GM21576 (cell line): ENCODE data around the gene KAT8.
A peak's percentile ranks its signal among the peaks of the same experiment; 100 is the strongest.

ENCODE experiments used
- ATAC-seq: cut with Tn5 transposase; IDR thresholded peaks from one replicate; pipeline ENCODE4 v1.9.1; 2021; ENCODE audit warnings: mild to moderate bottlenecking, moderate library complexity; ENCODE audit not compliant: unreplicated experiment

The KAT8 gene

GRCh38 chr16:31117384-31118222 is at the start of gene KAT8:
Gene KAT8 (plus strand): TSS chr16:31117664. CDS start chr16:31117682, 18 bp downstream.
- peak; percentile 88 for ATAC-seq

- ATAC-seq: no peak
Measured at GRCh38 chr16:31071861-31072260, 45.6 kb upstream of the KAT8 start.

- peak; percentile 3 for ATAC-seq
Measured at GRCh38 chr16:31072540-31073141, 44.8 kb upstream of the KAT8 start.

- ATAC-seq: peak; percentile 43
Measured at GRCh38 chr16:31073142-31073969, 44.1 kb upstream of the KAT8 start.

- ATAC-seq: peak; percentile 53
Measured at GRCh38 chr16:31073970-31074813, 43.3 kb upstream of the KAT8 start, which contains the start of the genes ZNF646 and ZNF668. Gene ZNF646 (plus strand): TSS chr16:31074422. CDS start chr16:31076325, 1,903 bp downstream. Gene ZNF668 (minus strand): TSS chr16:31074240. CDS start chr16:31064459, 9,781 bp downstream.

- no peak for ATAC-seq
Measured at GRCh38 chr16:31074814-31075183, 42.7 kb upstream of the KAT8 start.

- no peak for ATAC-seq
Measured at GRCh38 chr16:31076319-31076718, 41.1 kb upstream of the KAT8 start.

GRCh38 chr16:31077024-31077423 is 40.4 kb upstream of the KAT8 start:
- ATAC-seq: no peak

GRCh38 chr16:31077592-31078396 is 39.7 kb upstream of the KAT8 start:
- ATAC-seq: no peak

GRCh38 chr16:31078597-31079341 is 38.7 kb upstream of the KAT8 start:
- no peak for ATAC-seq

- ATAC-seq: no peak
Measured at GRCh38 chr16:31079342-31079944, 38.0 kb upstream of the KAT8 start.

GRCh38 chr16:31080035-31080629 is 37.3 kb upstream of the KAT8 start:
- no peak for ATAC-seq

- ATAC-seq: no peak
Measured at GRCh38 chr16:31080756-31081419, 36.6 kb upstream of the KAT8 start.

- ATAC-seq: no peak
Measured at GRCh38 chr16:31081428-31082351, 35.8 kb upstream of the KAT8 start.

GRCh38 chr16:31082368-31083045 is 35.0 kb upstream of the KAT8 start:
- no peak for ATAC-seq

- ATAC-seq: no peak
Measured at GRCh38 chr16:31083081-31083480, 34.4 kb upstream of the KAT8 start.
